ENCODE results near the gene PLCD3.
A peak's percentile ranks its signal among the peaks of the same experiment; 100 is the strongest.

DNA sequence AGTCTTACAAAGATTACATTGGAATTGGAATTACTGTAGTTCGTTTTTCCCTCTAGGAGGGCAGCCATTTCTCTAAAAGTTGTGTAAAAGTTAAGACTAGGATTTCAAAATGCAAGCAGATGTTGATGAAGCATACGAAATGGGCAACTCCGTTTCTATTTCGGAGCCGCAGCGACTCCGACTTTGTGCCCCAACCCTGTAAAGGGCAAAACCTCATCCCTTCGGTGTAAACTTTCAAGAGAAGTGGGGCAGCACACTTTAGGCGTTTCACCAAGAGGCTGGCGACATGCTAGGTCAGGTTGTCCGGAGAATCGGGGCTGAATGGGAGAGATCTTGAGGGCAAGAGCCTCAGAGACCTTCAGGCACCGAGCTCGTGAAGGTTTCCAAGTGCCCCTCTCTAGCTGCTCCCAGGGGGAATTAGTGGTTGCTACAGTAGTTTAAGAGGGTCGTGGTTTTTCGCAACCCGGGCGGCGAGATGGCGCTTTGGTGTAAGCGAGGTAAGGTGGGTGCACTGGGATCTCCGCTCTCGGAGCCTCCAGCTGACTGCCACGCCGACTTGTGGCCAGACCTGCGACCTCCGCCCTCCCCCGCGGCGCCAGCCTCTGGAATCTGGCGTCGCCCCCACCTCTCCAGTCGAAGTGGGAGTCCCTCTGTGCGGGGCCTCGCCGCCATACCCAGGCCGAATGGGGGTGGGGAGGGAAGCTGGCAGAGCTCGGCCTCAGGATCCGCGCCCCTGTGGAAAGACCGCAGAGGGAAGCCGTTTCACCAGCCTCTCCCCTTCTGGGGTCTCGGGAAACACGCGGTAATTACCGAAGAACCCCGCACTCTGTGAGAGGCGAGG is 28.4 kb upstream of the PLCD3 start:
- TF ChIP-seq RAD21 (IDR thresholded peaks at IDR 0.05; ENCODE audit: low read length) (peak; percentile 27; the same call in 1 of the 2 replicates), MAZ (IDR thresholded peaks at IDR 0.05; ENCODE audit: borderline replicate concordance, low read depth, low read length) (peak; percentile 47; the same call in 1 of the 2 replicates), POLR2A (IDR thresholded peaks at IDR 0.05; ENCODE audit: low read depth, low read length) (peak; percentile 69), RCOR1 (IDR thresholded peaks at IDR 0.05; ENCODE audit: insufficient replicate concordance, low read length) (no peak)
- TF ChIP-seq, protein P1, sequence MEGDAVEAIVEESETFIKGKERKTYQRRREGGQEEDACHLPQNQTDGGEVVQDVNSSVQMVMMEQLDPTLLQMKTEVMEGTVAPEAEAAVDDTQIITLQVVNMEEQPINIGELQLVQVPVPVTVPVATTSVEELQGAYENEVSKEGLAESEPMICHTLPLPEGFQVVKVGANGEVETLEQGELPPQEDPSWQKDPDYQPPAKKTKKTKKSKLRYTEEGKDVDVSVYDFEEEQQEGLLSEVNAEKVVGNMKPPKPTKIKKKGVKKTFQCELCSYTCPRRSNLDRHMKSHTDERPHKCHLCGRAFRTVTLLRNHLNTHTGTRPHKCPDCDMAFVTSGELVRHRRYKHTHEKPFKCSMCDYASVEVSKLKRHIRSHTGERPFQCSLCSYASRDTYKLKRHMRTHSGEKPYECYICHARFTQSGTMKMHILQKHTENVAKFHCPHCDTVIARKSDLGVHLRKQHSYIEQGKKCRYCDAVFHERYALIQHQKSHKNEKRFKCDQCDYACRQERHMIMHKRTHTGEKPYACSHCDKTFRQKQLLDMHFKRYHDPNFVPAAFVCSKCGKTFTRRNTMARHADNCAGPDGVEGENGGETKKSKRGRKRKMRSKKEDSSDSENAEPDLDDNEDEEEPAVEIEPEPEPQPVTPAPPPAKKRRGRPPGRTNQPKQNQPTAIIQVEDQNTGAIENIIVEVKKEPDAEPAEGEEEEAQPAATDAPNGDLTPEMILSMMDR (conservative IDR thresholded peaks at IDR 0.05; ENCODE audit: low read depth, low read length) = peak; percentile 30; the same call in 1 of the 2 replicates
